Endothelial cell of umbilical vein (primary cell): ENCODE measurements around the gene GMNN.

Experiments used
- CTCF ChIP-seq, 2 donors: IDR thresholded peaks; 1 replicate in 1 of 2; 2 replicates in 1 of 2; pipeline ENCODE4 v1.5.1; 2011; ENCODE audit warnings: low read length in 2 of 2, mild to moderate bottlenecking in 2 of 2, moderate library complexity in 2 of 2, control low read depth in 1 of 2, inconsistent platforms in 1 of 2, low read depth in 1 of 2; ENCODE audit not compliant: insufficient read depth in 1 of 2; ENCODE audit errors: extremely low read depth in 1 of 2
- EZH2 ChIP-seq: IDR thresholded peaks from 2 replicates; pipeline ENCODE4 v1.6.1; 2012; ENCODE audit warnings: borderline replicate concordance, low read depth, mild to moderate bottlenecking, moderate library complexity, low read length, inconsistent platforms; ENCODE audit not compliant: severe bottlenecking
- FOS ChIP-seq: IDR thresholded peaks from 2 replicates; pipeline ENCODE4 v1.6.1; 2011; ENCODE audit warnings: mild to moderate bottlenecking, low read length, moderate library complexity, borderline replicate concordance; ENCODE audit not compliant: insufficient read depth
- MAX ChIP-seq: IDR thresholded peaks from 2 replicates; pipeline ENCODE4 v1.6.1; 2011; ENCODE audit not compliant: insufficient read depth, insufficient read length
- MYC ChIP-seq: IDR thresholded peaks from one replicate; pipeline ENCODE4 v1.6.1; 2011; ENCODE audit warnings: mild to moderate bottlenecking, low read depth, low read length
- POLR2A ChIP-seq: IDR thresholded peaks from 2 replicates; pipeline ENCODE4 v1.6.1; 2012; ENCODE audit warnings: low read depth, mild to moderate bottlenecking, control low read depth, low read length
- POLR2AphosphoS5 ChIP-seq: IDR thresholded peaks from 2 replicates; pipeline ENCODE4 v1.6.1; 2012; ENCODE audit warnings: low read depth, mild to moderate bottlenecking, control low read depth, low read length, moderate library complexity; ENCODE audit not compliant: insufficient read depth

GRCh38 chr6:24740861-24741260 lies 33.9 kb upstream of the GMNN start:
- TF ChIP-seq MYC: no peak
- TF ChIP-seq CTCF (IDR thresholded peaks at IDR 0.05; ENCODE audit: extremely low read depth in 1 of 2, insufficient read depth in 1 of 2, low read depth in 1 of 2, low read length in 2 of 2): no peak
- TF ChIP-seq POLR2A: no peak
- TF ChIP-seq EZH2: no peak
- no peak for TF ChIP-seq POLR2AphosphoS5
- no peak for TF ChIP-seq MAX
- TF ChIP-seq FOS: no peak
